Umbilical cord (tissue), 2 donors: Measurements from ENCODE around the gene TAP2. TPM values are rescaled to one million over a fixed set of nuclear protein-coding genes. Genes with fewer than 3 reads are reported as not detected.
"Not testable (repeated sequence)": the region's sequence is repeated elsewhere in the genome, so short reads cannot be mapped to it uniquely, and the experiment has no call there.

Source experiments
- DNase-seq: peaks from one replicate; pipeline ENCODE4 v3.0.0-alpha.2; 2015; ENCODE audit warnings: low spot score
- total RNA-seq: library from RNA; depleted of rRNA; stranded (reverse); fragments of >200 nt; gene quantifications from one replicate; pipeline ENCODE4 v1.2.3, GENCODE V29; 2014; ENCODE audit warnings: low replicate concordance; ENCODE audit not compliant: insufficient read depth

TAP2 gene
- total RNA-seq, 1 donor from 2014 or later: 13.5 TPM

DNA sequence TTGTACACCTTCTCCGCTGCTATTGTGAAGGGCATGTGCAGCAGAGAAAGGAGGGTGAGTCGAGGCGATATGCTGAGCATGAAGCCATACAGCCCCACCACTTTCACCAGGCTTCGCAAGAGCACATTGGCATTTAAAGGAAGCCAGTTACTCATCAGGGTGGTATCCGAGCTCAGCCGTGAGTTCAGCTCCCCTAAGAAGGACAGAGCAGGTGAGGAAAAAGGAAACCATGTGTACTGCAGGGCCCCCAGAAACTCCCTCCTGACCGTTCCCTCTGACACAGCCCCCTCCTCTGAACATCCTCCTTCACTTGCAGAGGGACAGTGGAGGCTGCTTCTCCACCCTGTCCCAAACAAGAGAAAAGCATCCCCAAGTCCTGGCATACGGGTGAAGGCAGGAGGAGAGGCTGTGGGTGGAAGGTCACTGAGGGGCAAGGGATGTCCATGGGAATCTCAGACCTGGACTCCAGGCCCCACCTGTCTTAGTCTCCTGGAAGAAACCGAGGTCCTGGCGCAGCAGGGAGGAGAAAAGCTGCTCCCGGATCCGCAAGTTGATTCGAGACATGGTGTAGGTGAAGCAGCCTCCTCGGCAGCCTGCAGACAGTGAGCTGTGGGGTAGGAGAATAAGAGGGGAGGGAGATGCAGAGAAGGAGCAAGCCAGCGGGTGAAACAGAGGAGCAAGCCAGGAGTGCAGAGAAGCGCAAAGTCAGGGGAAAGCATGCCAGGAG, 3.2 kb downstream of the TAP2 start:
- no peak for DNase-seq

- no peak for DNase-seq
Measured at GRCh38 chr6:32833664-32834063, 4.9 kb downstream of the TAP2 start.

GRCh38 chr6:32832535-32832934, 6.0 kb downstream of the TAP2 start:
- no peak for DNase-seq

- DNase-seq: no peak
Measured at GRCh38 chr6:32830936-32831335, 7.6 kb downstream of the TAP2 start.

- no peak for DNase-seq
Measured at GRCh38 chr6:32830017-32830416, 8.5 kb downstream of the TAP2 start.

GRCh38 chr6:32829495-32829894, 9.0 kb downstream of the TAP2 start:
- DNase-seq: no peak

- no peak for DNase-seq
Measured at GRCh38 chr6:32827025-32827424, 11.5 kb downstream of the TAP2 start.

- DNase-seq: no peak
Measured at GRCh38 chr6:32825966-32826365, 12.6 kb downstream of the TAP2 start.

DNA sequence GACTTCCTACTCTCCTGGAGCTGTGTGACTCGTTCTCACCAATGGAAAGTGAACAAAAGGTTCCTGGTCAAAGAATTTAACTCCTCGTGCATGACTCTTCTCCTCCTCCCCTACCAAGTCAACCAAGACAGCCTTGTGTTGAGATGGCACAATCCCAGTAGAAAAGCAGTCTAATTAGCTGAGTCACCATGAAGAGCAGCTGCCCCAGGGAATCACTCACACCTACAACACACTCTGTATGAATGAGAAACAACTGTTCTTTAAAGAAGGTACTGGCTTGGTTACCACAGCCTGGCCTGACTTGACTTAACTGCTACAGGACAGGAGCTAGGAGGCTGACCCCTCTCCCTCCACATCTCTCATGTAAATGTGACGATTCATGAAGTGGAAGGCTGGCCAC, 18.8 kb downstream of the TAP2 start:
- no peak for DNase-seq

- DNase-seq: no peak
Measured at GRCh38 chr6:32818867-32819266, 19.7 kb downstream of the TAP2 start.

DNA sequence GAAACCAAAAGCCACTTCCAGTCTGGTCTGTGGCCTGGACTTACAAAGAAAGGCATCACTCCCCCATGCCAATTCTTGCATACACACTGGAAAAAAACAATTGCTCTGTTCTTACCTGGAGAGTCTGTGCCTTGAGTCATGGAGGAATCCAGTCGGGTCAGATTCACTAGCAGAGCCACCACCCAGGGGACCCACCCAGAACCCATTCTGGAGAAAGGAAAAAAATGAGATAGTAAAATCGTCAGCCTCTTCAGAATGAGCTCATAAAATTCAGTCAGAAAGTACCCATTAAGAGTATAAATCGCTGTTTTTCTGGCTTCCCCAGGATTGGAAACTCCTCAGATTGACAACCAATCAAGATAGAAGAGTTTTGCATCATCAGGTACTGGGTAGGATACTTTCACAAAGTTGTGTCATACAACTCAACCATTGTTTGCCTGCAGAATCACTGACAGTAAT, 21.8 kb downstream of the TAP2 start, which contains the start of gene HLA-DOB:
Gene HLA-DOB, minus strand, starts transcription at position 257 of the 459 bp plus-strand sequence. Its CDS starts 51 bp downstream, at position 206.
- DNase-seq: peak; percentile 28

DNA sequence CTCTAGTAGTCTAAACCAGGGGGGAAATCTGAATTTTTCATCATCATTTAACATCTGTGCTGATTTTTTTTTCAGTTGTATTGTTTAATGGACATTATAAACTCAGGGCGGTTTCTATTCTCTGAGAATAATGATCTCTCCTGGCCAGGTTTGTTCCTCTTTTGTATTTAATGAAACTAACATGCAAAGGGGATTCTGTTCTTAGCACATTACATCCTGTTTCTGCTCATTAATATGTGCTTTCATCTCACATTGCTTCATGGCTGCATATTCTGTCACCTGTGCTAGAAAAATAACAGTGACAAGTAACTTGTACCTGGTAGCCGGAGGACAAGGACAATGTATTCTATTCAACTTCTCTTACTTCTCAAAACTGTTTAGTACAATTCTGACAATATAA, 22.5 kb downstream of the TAP2 start:
- no peak for DNase-seq

DNA sequence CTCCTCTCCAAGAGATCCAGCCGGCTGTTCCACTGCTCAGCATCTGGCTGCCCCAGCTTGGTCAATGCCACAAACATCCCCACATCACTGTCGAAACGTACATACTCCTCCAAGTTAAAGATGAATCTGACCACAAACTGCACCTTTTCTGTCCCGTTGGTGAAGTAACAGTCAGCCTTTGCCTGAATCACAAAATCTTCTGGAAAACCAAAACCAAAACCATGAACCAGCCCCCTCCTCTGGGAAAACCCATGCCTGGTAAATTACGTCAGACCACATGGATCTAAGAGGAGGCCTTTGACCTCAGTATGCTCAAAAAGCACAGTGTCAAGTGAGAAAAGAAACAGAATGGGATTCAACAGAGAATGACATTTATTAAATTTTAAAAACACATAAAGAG, 23.4 kb downstream of the TAP2 start:
- DNase-seq: no peak

GRCh38 chr6:32814145-32814544, 24.4 kb downstream of the TAP2 start:
- DNase-seq: no peak

DNA sequence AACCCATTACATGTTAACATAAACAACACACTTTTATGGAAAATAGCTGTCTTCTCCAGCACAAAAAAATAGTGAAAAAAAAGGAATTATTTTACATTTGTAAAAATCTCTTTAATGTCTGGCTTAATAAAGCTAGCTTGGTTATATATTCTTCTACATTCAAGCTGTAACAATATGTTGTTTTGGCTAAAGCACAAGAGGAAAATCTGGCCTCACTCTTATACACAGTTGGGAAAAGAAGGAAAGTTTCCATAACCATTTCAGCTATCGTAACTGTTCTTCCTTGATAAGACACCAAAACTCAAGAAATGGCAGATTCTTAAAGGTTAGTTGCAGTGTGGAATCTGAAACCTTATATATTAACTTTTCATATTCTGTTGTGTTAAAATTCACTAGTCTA, 29.4 kb downstream of the TAP2 start:
- DNase-seq: no peak

DNA sequence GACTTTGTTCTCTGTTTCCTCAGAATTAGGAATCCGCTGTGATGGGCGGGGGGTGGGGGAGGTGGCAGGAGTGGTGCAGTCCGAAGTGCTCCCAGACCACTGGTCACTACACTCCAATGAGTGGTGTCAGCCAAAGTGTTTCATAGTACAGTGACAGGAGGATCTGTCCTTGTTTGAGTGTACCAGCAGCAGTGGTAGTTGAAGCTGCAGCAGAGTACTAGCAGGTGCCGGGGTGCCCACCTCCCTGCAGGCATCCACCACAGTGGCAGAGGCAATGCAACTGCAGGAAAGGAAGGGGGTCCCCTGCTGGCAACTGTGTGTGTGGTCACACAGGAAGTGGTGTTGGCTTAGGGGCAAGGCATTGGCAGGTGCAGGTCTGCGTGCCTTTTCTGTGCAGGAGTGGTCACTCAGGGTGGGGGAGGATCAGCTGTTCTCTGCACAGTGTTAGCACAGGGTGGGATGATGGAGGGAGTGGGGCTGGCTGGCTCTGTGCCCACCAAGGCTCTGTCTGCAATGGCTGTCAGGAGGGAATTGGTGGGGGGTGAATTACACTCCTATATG, 31.4 kb downstream of the TAP2 start:
- DNase-seq: no peak

DNA sequence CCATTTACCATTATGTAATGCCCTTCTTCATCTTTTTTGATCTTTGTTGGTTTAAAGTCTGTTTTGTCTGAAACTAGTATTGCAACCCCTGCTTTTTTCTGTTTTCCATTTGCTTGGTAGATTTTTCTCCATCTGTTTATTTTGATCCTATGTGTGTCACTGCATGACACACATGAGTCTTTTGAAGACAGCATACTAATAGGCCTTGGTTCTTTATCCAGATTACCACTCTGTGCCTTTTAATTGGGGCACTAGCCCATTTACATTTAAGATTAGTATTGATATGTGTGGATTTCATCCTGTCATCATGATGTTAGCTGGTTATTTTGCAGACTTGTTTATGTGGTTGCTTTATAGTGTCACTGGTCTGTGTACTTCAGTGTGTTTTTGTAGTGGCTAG, 33.1 kb downstream of the TAP2 start:
- DNase-seq: not testable (repeated sequence)

DNA sequence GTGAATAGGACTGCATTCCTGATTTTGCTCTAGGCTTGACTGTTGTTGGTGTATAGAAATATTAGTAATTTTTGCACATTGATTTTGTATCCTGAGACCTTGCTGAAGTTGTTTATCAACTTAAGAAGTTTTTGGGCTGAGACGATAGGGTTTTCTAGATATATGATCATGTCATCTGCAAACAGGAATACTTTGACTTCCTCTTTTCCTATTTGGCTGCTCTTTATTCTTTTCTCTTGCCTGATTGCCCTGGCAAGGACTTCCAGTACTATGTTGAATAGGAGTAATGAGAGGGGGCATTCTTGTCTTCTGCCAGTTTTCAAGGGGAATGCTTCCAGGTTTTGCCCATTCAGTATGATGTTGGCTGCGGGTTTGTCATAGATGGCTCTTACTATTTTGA, 35.1 kb downstream of the TAP2 start:
- DNase-seq: no peak

DNA sequence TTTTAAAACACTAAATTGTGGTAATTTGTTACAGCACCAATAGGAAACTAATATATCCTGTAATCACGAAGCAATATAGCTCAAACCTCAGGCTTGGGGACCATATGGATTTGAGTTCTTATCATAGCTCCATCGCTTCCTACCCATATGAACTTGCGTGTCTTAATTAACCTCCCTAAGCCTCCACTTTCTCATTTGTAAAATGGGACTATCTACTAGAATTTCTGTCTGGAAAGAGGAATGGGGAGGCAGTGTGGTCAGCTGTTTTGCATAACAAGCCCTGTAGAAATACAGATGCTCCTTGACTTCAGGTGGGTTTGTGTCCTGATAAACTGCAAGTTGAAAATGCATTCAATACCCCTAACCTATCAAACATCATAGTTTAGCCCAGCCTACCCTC, 38.8 kb downstream of the TAP2 start:
- DNase-seq: no peak

GRCh38 chr6:32799168-32799567, 39.4 kb downstream of the TAP2 start:
- DNase-seq: no peak

DNA sequence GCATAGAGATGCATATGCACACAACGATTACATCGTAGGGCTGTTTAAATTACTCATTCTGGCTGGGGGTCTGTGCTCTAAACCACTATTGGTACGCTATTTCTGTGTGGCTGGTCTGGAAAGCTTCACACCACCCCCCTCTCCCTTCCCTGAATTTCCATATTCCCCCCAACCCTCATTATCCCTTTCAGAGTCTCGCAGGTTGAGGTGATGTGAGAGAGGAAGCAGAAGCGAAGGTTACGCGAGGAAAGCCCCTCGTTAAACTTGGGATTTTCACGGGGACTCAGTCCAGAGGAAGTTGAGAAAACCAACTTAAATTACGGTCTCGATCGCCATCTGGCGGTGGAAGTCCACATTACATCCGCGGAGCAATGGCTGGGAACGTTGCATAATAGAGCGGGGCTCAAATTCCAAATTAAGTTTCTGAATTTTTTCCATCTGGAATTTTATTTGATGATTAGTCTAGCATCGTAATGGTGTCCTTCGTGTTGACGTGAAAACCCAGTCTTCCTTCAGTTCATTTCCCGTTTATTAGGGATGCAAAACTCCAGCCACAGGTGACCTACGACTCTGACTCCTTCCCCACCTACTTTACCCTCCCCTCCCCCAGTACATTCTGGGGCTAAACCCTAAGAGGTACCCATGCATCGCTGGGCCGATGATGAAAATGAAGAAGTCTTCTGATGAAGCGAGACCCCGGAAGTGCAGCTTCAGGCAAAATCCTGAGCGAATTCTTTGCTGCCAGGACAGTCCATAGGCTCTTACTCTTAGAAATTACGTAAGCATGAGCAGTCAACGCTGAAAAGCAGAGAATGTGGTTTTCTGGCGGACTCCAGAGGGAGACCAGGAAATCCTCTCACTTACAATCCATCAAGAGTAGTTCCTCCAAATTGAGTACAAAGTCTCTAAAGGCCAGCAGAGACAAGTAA, 41.4 kb downstream of the TAP2 start:
- DNase-seq: peak; percentile 70

DNA sequence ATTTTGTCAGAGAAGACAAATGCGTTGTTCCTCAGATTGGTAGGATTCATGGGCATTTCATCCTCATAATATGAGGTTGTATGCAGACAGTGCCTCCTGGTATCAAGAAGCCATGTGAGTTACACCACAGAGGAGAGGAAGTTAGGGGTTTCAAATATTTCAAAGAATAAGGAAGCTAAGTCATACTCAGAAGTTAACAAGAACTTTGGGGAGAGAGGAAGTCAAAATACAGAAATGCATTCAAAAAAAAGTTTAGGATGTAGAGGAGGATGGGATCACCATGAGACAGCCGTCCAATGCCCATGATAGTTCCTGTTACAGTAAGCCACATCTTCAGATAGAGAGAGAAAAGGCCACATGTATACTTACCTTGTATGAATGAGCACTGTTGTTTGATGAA, 44.0 kb downstream of the TAP2 start:
- peak; percentile 27 for DNase-seq
